Neural progenitor cell (in vitro differentiated cells): Measurements from ENCODE around the gene SCAF8. TPM values are rescaled to one million over a fixed set of nuclear protein-coding genes. Genes with fewer than 3 reads are reported as not detected.

Experiments
- DNase-seq: peaks from one replicate; pipeline ENCODE4 v3.0.0-alpha.2; 2016; ENCODE audit warnings: low spot score
- H2AFZ ChIP-seq: fragments of 200-600 bp; sonication (generic); replicated peaks from 2 replicates; pipeline ENCODE4 v1.6.1; 2016; ENCODE audit warnings: antibody characterized with exemption
- H3F3A ChIP-seq: fragments of 200-600 bp; sonication (generic); 2 replicates; pipeline ENCODE4 v1.6.1; 2016; ENCODE audit warnings: antibody characterized with exemption, low read depth
- H3K27ac ChIP-seq: fragments of 200-600 bp; sonication (generic); 2 replicates; pipeline ENCODE4 v1.5.1; 2016; ENCODE audit warnings: mild to moderate bottlenecking
- H3K27me3 ChIP-seq: fragments of 200-600 bp; sonication (generic); 2 replicates; pipeline ENCODE4 v1.6.1; 2016; ENCODE audit warnings: mild to moderate bottlenecking, moderate library complexity
- H3K36me3 ChIP-seq: fragments of 200-600 bp; sonication (generic); 2 replicates; pipeline ENCODE4 v1.5.1; 2016
- H3K4me1 ChIP-seq: fragments of 200-600 bp; sonication (generic); 2 replicates; pipeline ENCODE4 v1.6.1; 2016; ENCODE audit warnings: mixed run types
- H3K4me2 ChIP-seq: fragments of 200-600 bp; sonication (generic); 2 replicates; pipeline ENCODE4 v1.6.1; 2016
- H3K4me3 ChIP-seq: fragments of 200-600 bp; sonication (generic); 2 replicates; pipeline ENCODE4 v1.5.1; 2016
- H3K79me2 ChIP-seq: fragments of 200-600 bp; sonication (generic); 2 replicates; pipeline ENCODE4 v1.6.1; 2016; ENCODE audit warnings: low read depth
- H3K9ac ChIP-seq: fragments of 200-600 bp; sonication (generic); 2 replicates; pipeline ENCODE4 v1.6.1; 2016
- H3K9me3 ChIP-seq: fragments of 200-600 bp; sonication (generic); 2 replicates; pipeline ENCODE4 v1.5.1; 2016; ENCODE audit warnings: low read depth
- H4K20me1 ChIP-seq: fragments of 200-600 bp; sonication (generic); 2 replicates; pipeline ENCODE4 v1.6.1; 2016; ENCODE audit warnings: low read depth
- H3K27ac Mint-ChIP-seq: 3 replicates; pipeline ENCODE4 v1.8.0; 2021; ENCODE audit warnings: mixed read lengths
- H3K27me3 Mint-ChIP-seq: 2 replicates; pipeline ENCODE4 v1.8.0; 2022; ENCODE audit warnings: low read depth, mild to moderate bottlenecking, inconsistent platforms, moderate library complexity, mixed read lengths; ENCODE audit not compliant: insufficient read depth
- H3K36me3 Mint-ChIP-seq: 3 replicates; pipeline ENCODE4 v1.8.0; 2021; ENCODE audit warnings: mixed read lengths
- H3K4me1 Mint-ChIP-seq: 3 replicates; pipeline ENCODE4 v1.8.0; 2021; ENCODE audit warnings: mixed read lengths
- H3K4me3 Mint-ChIP-seq: 3 replicates; pipeline ENCODE4 v1.8.0; 2021; ENCODE audit warnings: mild to moderate bottlenecking, moderate library complexity, mixed read lengths
- H3K9me3 Mint-ChIP-seq: 3 replicates; pipeline ENCODE4 v1.8.0; 2020; ENCODE audit warnings: mixed read lengths
- EZH2 ChIP-seq: fragments of 200-600 bp; sonication (generic); IDR thresholded peaks from 2 replicates; pipeline ENCODE4 v1.6.1; 2017; ENCODE audit warnings: antibody characterized with exemption, mild to moderate bottlenecking, moderate library complexity
- EZH2phosphoT487 ChIP-seq: fragments of 200-600 bp; sonication (generic); IDR thresholded peaks from 2 replicates; pipeline ENCODE4 v1.6.1; 2017; ENCODE audit warnings: antibody characterized with exemption
- total RNA-seq: library from RNA; depleted of rRNA; stranded (reverse); fragments of >200 nt; gene quantifications from 2 replicates; pipeline ENCODE4 v1.2.3, GENCODE V29; 2015; ENCODE audit warnings: low replicate concordance
- TF ChIP-seq, protein P1 (sequence below): fragments of 200-600 bp; sonication (generic); IDR thresholded peaks from 2 replicates; pipeline ENCODE4 v1.5.1; 2017; ENCODE audit warnings: antibody characterized with exemption, mild to moderate bottlenecking

SCAF8 gene, protein sequence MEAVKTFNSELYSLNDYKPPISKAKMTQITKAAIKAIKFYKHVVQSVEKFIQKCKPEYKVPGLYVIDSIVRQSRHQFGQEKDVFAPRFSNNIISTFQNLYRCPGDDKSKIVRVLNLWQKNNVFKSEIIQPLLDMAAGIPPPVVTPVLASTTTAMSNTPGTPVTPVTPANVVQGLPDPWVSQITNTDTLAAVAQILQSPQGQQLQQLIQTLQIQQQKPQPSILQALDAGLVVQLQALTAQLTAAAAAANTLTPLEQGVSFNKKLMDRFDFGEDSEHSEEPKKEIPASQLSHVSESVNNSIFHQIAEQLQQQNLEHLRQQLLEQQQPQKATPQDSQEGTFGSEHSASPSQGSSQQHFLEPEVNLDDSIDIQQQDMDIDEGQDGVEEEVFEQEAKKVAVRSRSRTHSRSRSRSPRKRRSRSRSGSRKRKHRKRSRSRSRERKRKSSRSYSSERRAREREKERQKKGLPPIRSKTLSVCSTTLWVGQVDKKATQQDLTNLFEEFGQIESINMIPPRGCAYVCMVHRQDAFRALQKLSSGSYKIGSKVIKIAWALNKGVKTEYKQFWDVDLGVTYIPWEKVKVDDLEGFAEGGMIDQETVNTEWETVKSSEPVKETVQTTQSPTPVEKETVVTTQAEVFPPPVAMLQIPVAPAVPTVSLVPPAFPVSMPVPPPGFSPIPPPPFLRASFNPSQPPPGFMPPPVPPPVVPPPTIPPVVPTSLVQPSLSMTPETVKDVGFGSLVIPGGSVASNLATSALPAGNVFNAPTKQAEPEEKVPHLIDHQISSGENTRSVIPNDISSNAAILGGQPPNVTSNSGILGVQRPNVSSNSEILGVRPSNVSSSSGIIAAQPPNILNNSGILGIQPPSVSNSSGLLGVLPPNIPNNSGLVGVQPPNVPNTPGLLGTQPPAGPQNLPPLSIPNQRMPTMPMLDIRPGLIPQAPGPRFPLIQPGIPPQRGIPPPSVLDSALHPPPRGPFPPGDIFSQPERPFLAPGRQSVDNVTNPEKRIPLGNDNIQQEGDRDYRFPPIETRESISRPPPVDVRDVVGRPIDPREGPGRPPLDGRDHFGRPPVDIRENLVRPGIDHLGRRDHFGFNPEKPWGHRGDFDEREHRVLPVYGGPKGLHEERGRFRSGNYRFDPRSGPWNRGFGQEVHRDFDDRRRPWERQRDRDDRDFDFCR (N-terminal part only)
- total RNA-seq = 54.9 and 62.1 TPM in 2 replicates

DNA sequence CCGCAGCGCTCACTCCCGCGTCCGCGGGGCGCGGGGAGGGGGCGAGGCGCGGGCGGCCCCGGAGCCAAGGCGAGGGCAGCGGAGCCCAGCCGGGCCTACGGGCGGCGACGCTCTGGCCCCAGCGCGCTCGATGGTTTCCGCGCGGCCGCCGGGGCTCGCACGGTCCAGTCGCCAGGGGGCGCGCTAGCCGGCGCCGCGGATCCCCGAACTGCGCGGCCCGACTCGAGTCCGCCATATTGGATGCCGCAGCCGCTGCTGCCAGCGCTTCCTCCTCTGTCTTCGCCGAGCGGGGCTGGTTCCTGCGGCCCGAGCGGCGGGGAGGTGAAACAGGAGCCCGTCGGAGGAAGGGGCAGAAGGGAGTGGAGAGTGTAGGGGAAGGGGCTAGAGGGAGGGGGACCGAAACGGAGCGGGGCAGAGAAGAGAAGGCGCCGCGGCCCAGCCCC is at the start of gene SCAF8:
SCAF8 (plus strand) TSS at position 234 of the 443 bp plus-strand sequence. CDS start 485 bp downstream, outside the sequence.
- Histone ChIP-seq H3K9me3 (no peaks in the 10 kb centered on the region), H3K27me3 (no peaks in the 10 kb centered on the region), H4K20me1 (peaks cover 41% of the 10 kb centered on the region), H3K36me3 (no peaks in the 10 kb centered on the region), H3K27ac (peak within 1 kb of the TSS; percentile 99), H3K4me3 (peak within 1 kb of the TSS; percentile 95), H2AFZ (peak within 1 kb of the TSS; percentile 84), H3K79me2 (peaks cover 51% of the 10 kb centered on the region), H3F3A (peaks cover 21% of the 10 kb centered on the region), H3K4me1 (peaks cover 25% of the 10 kb centered on the region), H3K4me2 (peak within 1 kb of the TSS; percentile 82), H3K9ac (peak within 1 kb of the TSS; percentile 98)
- Mint-ChIP-seq H3K27ac (peak within 1 kb of the TSS; percentile 96), H3K36me3 (peaks cover 8% of the 10 kb centered on the region), H3K27me3 (no peaks in the 10 kb centered on the region), H3K4me1 (peaks cover 37% of the 10 kb centered on the region), H3K9me3 (no peaks in the 10 kb centered on the region), H3K4me3 (peak within 1 kb of the TSS; percentile 92)
- TF ChIP-seq EZH2 = no peak
- TF ChIP-seq EZH2phosphoT487 = no peak
- TF ChIP-seq, protein P1, sequence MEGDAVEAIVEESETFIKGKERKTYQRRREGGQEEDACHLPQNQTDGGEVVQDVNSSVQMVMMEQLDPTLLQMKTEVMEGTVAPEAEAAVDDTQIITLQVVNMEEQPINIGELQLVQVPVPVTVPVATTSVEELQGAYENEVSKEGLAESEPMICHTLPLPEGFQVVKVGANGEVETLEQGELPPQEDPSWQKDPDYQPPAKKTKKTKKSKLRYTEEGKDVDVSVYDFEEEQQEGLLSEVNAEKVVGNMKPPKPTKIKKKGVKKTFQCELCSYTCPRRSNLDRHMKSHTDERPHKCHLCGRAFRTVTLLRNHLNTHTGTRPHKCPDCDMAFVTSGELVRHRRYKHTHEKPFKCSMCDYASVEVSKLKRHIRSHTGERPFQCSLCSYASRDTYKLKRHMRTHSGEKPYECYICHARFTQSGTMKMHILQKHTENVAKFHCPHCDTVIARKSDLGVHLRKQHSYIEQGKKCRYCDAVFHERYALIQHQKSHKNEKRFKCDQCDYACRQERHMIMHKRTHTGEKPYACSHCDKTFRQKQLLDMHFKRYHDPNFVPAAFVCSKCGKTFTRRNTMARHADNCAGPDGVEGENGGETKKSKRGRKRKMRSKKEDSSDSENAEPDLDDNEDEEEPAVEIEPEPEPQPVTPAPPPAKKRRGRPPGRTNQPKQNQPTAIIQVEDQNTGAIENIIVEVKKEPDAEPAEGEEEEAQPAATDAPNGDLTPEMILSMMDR = peak; percentile 69
- DNase-seq = peak; percentile 95

DNA sequence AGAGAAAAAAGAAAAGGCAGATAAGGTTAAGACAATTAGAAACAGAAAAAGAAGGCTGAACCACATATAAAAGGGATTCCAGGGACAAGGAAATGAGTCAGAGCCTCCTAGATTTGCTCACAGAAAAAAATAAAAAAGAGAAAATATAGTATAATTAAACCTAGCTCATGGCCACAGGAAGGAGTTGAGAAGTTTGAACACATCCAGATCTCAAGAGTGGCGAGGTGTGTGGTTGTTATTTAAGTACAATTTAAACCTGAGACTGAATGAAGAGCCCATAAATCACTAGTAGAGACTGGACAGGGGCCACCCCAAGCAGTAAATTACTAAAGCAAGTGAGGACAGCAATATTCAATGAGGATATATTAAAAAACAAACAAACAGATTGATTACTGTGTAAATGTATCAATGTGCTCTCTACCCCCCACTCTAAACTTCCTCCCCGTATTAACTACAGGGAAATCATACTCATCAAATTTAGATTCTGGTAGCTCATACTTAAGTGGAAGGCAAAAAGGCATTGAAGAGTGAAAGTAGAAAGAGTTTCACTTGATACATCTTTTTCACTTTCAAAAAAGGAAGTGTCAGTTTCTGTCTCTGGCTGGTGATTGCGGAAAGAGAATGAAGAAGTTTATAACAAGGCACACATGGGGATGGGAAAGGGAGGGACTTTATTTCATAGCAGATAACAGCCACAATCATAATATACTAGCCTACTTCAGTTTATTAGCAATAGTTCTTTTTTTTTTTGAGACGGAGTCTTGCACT is 49.3 kb upstream of the SCAF8 start:
- Histone ChIP-seq H3K9me3 (no peaks in the 10 kb centered on the region), H3K36me3 (no peaks in the 10 kb centered on the region), H4K20me1 (no peaks in the 10 kb centered on the region), H3K4me2 (no peak overlapping the region), H2AFZ (no peak overlapping the region), H3F3A (no peaks in the 10 kb centered on the region), H3K4me3 (no peak overlapping the region), H3K79me2 (no peaks in the 10 kb centered on the region), H3K27me3 (no peaks in the 10 kb centered on the region), H3K27ac (no peak overlapping the region), H3K4me1 (no peaks in the 10 kb centered on the region), H3K9ac (no peak overlapping the region)
- Mint-ChIP-seq H3K36me3 (no peaks in the 10 kb centered on the region), H3K4me3 (no peak overlapping the region), H3K4me1 (peaks cover 8% of the 10 kb centered on the region), H3K27me3 (no peaks in the 10 kb centered on the region), H3K27ac (no peak overlapping the region), H3K9me3 (peaks cover 8% of the 10 kb centered on the region)
- TF ChIP-seq EZH2 (no peak), EZH2phosphoT487 (no peak)
- TF ChIP-seq, protein P1 = no peak
- DNase-seq = no peak

DNA sequence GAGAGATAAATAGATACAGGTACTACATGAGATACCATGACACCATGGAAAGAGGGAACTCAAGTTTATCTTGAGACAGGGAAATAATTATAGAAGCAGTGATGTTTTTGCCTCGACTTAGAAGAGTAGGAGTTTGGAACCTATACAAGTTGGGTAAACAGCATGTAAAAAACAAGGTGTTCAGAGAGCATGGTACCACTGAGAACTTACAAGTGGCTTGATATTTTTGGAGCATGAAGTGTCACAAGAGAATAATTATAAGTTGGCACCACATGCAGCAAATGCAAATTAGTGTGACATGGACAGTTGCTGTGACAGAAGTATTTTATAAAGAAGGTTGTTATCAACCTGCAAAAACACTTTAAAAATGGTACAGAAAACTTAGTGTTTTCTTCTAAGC is 47.1 kb upstream of the SCAF8 start:
- peaks cover 8% of the 10 kb centered on the region for H3K9me3 Mint-ChIP-seq
- no peaks in the 10 kb centered on the region for H3K36me3 Mint-ChIP-seq
- TF ChIP-seq, protein P1 = no peak
- TF ChIP-seq EZH2phosphoT487 (no peak), EZH2 (no peak)
- Histone ChIP-seq H2AFZ (no peak overlapping the region), H3K9me3 (no peaks in the 10 kb centered on the region), H3K27me3 (no peaks in the 10 kb centered on the region), H3K36me3 (no peaks in the 10 kb centered on the region), H3K4me3 (no peak overlapping the region), H3K79me2 (no peaks in the 10 kb centered on the region), H3K4me1 (no peaks in the 10 kb centered on the region), H3K9ac (no peak overlapping the region), H3K27ac (no peak overlapping the region), H3K4me2 (no peak overlapping the region), H3F3A (no peaks in the 10 kb centered on the region), H4K20me1 (no peaks in the 10 kb centered on the region)
- no peak overlapping the region for H3K4me3 Mint-ChIP-seq
- no peak for DNase-seq
- H3K4me1 Mint-ChIP-seq = peaks cover 10% of the 10 kb centered on the region
- no peaks in the 10 kb centered on the region for H3K27me3 Mint-ChIP-seq
- no peak overlapping the region for H3K27ac Mint-ChIP-seq
